GM12892 (cell line): ENCODE measurements around the gene TMCC1.

Experiments
- POLR2A ChIP-seq: IDR thresholded peaks from 2 replicates; pipeline ENCODE4 v1.6.1; 2011; ENCODE audit warnings: low read depth, low read length, control low read depth
- POLR2AphosphoS5 ChIP-seq: IDR thresholded peaks from 2 replicates; pipeline ENCODE4 v1.6.1; 2011; ENCODE audit warnings: low read depth, low read length, control low read depth
- TAF1 ChIP-seq: IDR thresholded peaks from 2 replicates; pipeline ENCODE4 v1.6.1; 2011; ENCODE audit warnings: low read depth, mild to moderate bottlenecking, control low read depth, low read length, borderline replicate concordance

GRCh38 chr3:129603991-129604749 lies 289.3 kb downstream of the TMCC1 start:
- TF ChIP-seq POLR2A (no peak), TAF1 (no peak), POLR2AphosphoS5 (no peak)
